ENCODE measurements around the gene HIF1AN. TPM values are rescaled to one million over a fixed set of nuclear protein-coding genes. Genes with fewer than 3 reads are reported as not detected.

The HIF1AN gene
- total RNA-seq, 4 donors from 2014 or later = 17.7 to 25.7 (median 21.8) TPM

- TF ChIP-seq POLR2A (IDR thresholded peaks at IDR 0.05) (no peak), CTCF (IDR thresholded peaks at IDR 0.05) (no peak)
- no peak overlapping the region for H3K4me3 ChIP-seq
- no peak overlapping the region for H3K27ac ChIP-seq
- no peaks in the 10 kb centered on the region for H3K9me3 ChIP-seq
- no peak for DNase-seq
- no peaks in the 10 kb centered on the region for H3K27me3 ChIP-seq
- peaks cover 0 to 3% (median 0%) of the 10 kb centered on the region in 3 donors for H3K36me3 ChIP-seq
- H3K4me1 ChIP-seq = peaks cover 0 to 4% (median 0%) of the 10 kb centered on the region in 4 donors
Measured at GRCh38 chr10:100506596-100507356, 29.0 kb upstream of the HIF1AN start.

- TF ChIP-seq CTCF (IDR thresholded peaks at IDR 0.05) = no peak
- no peak for TF ChIP-seq POLR2A (IDR thresholded peaks at IDR 0.05)
- Histone ChIP-seq H3K4me1 (peaks cover 0 to 4% (median 0%) of the 10 kb centered on the region in 4 donors), H3K9me3 (no peaks in the 10 kb centered on the region), H3K27me3 (no peaks in the 10 kb centered on the region), H3K36me3 (peaks cover 0 to 3% (median 0%) of the 10 kb centered on the region in 3 donors), H3K4me3 (no peak overlapping the region), H3K27ac (no peak overlapping the region)
- no peak for DNase-seq
Measured at GRCh38 chr10:100507357-100507732, 28.4 kb upstream of the HIF1AN start.

- Histone ChIP-seq H3K9me3 (no peaks in the 10 kb centered on the region), H3K36me3 (peaks cover 0 to 3% (median 0%) of the 10 kb centered on the region in 3 donors), H3K27ac (no peak overlapping the region), H3K4me3 (no peak overlapping the region), H3K27me3 (no peaks in the 10 kb centered on the region), H3K4me1 (peaks cover 0 to 4% (median 0%) of the 10 kb centered on the region in 4 donors)
- TF ChIP-seq POLR2A (IDR thresholded peaks at IDR 0.05) (no peak), CTCF (IDR thresholded peaks at IDR 0.05) (no peak)
- DNase-seq = no peak
Measured at GRCh38 chr10:100508266-100508665, 27.5 kb upstream of the HIF1AN start.

GRCh38 chr10:100508691-100509150 is 27.0 kb upstream of the HIF1AN start:
- H3K4me1 ChIP-seq = peaks cover 0 to 4% (median 0%) of the 10 kb centered on the region in 4 donors
- peak overlapping the region in 1 of 4 donors; percentile 12 for H3K27ac ChIP-seq
- DNase-seq = no peak
- H3K4me3 ChIP-seq = no peak overlapping the region
- peaks cover 0 to 3% (median 0%) of the 10 kb centered on the region in 3 donors for H3K36me3 ChIP-seq
- no peaks in the 10 kb centered on the region for H3K9me3 ChIP-seq
- no peaks in the 10 kb centered on the region for H3K27me3 ChIP-seq
- TF ChIP-seq POLR2A (IDR thresholded peaks at IDR 0.05) (no peak), CTCF (IDR thresholded peaks at IDR 0.05) (peak in 4 of 6 experiments; percentile 30 to 60 (median 52))

- Histone ChIP-seq H3K27me3 (no peaks in the 10 kb centered on the region), H3K27ac (peak overlapping the region in 1 of 4 donors; percentile 12), H3K4me1 (peaks cover 0 to 4% (median 0%) of the 10 kb centered on the region in 4 donors)
Measured at GRCh38 chr10:100509241-100509840, 26.4 kb upstream of the HIF1AN start.

More at GRCh38 chr10:100509241-100509840, 26.4 kb upstream of the HIF1AN start:
- no peak for DNase-seq
- no peaks in the 10 kb centered on the region for H3K9me3 ChIP-seq
- peaks cover 0 to 3% (median 0%) of the 10 kb centered on the region in 3 donors for H3K36me3 ChIP-seq
- H3K4me3 ChIP-seq = no peak overlapping the region
- TF ChIP-seq CTCF (IDR thresholded peaks at IDR 0.05) = no peak
- TF ChIP-seq POLR2A (IDR thresholded peaks at IDR 0.05) = no peak

Measured in Peyer's patch (tissue), 4 donors.